ENCODE measurements around the gene BHLHE40. TPM values are rescaled to one million over a fixed set of nuclear protein-coding genes. Genes with fewer than 3 reads are reported as not detected.

BHLHE40 gene
- polyA plus RNA-seq, 3 donors: 20.2 to 167 (median 23.4) TPM

DNA sequence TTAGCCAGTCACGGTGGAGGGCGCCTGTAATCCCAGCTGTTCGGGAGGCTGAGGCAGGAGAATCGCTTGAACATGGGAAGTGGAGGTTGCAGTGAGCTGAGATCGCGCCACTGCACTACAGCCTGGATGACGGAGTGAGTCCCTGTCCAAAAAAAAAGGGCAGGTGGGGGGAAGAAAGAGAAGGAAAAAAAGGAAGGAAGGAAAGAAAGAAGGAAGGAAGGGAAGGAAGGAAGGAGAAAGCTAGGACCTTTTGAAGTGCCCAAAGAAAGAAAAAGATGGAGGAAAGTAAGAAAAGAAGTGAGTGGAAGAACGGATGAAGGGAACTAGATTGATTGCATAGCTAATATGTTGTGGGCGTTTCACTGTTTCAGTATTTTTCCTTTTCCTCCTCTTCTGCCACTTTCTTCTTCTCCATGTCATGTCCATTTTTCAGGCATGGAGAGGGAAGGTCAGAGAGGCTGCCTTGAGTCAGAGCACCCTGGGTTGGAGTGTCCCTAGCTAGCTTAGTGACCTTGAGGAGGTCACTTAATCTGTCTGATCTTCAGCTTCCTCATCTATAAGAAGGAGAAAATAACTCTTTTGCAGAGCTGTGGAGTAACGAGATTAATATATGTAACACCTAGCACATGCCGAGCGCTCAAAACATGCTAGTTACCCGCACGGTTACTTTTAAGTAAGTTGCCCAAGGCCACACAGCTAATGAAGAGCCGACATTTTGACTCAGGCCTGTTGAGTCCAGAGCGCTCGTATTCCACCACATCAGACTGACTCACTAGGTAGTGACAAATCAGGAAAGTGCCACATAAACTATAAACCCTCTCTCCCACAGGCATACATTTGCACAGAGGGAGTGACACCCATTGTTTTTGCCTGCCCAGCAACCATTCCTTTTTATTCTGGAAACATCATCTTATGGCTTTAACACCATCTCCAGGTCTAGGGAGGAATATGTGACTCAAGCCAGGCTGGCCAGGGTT lies 42.2 kb downstream of the BHLHE40 start:
- Mint-ChIP-seq H3K9me3 (no peaks in the 10 kb centered on the region), H3K4me1 (peaks cover 58% of the 10 kb centered on the region), H3K36me3 (peaks cover 0 to 6% of the 10 kb centered on the region in 2 donors), H3K27me3 (ENCODE audit: low read depth in 3 of 3) (peaks cover 0 to 3% (median 2%) of the 10 kb centered on the region in 3 donors), H3K27ac (peak overlapping the region in 3 of 7 donors; percentile 4 to 61 (median 37)), H3K4me3 (no peak overlapping the region)
- 95% methylated on average over 14 of the region's 17 CpGs for WGBS (ENCODE audit: insufficient coverage)
- no peak overlapping the region for H3K4me2 ChIP-seq (replicated peaks; ENCODE audit: extremely low read depth, low read length, poor library complexity, severe bottlenecking)
- no peak overlapping the region for H3K27ac ChIP-seq (ENCODE audit: low read depth in 1 of 2, low read length in 2 of 2)
- TF ChIP-seq, protein P1, sequence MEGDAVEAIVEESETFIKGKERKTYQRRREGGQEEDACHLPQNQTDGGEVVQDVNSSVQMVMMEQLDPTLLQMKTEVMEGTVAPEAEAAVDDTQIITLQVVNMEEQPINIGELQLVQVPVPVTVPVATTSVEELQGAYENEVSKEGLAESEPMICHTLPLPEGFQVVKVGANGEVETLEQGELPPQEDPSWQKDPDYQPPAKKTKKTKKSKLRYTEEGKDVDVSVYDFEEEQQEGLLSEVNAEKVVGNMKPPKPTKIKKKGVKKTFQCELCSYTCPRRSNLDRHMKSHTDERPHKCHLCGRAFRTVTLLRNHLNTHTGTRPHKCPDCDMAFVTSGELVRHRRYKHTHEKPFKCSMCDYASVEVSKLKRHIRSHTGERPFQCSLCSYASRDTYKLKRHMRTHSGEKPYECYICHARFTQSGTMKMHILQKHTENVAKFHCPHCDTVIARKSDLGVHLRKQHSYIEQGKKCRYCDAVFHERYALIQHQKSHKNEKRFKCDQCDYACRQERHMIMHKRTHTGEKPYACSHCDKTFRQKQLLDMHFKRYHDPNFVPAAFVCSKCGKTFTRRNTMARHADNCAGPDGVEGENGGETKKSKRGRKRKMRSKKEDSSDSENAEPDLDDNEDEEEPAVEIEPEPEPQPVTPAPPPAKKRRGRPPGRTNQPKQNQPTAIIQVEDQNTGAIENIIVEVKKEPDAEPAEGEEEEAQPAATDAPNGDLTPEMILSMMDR (IDR thresholded peaks at IDR 0.05): no peak
- H3K4me3 ChIP-seq (replicated peaks in 1 of 3; ENCODE audit: low read depth in 2 of 3, low read length in 3 of 3): no peak overlapping the region
- H3K9me3 ChIP-seq (replicated peaks in 1 of 2; ENCODE audit: control insufficient read depth in 1 of 2, insufficient read depth in 1 of 2, low read length in 2 of 2): no peaks in the 10 kb centered on the region
- no peaks in the 10 kb centered on the region for H3K36me3 ChIP-seq (replicated peaks in 1 of 2; ENCODE audit: control insufficient read depth in 1 of 2, insufficient read depth in 2 of 2, low read length in 2 of 2)
- H3K79me2 ChIP-seq (ENCODE audit: insufficient read depth, low read length): no peaks in the 10 kb centered on the region
- no peak overlapping the region for H3K9ac ChIP-seq (ENCODE audit: insufficient read depth, low read length, poor library complexity, severe bottlenecking)
- intact Hi-C loops (cut with micrococcal nuclease): no loop called here
- H2AFZ ChIP-seq (ENCODE audit: insufficient read depth, low read depth, low read length, poor library complexity, severe bottlenecking): no peak overlapping the region
- H4K20me1 ChIP-seq (ENCODE audit: insufficient read depth, low read length): no peaks in the 10 kb centered on the region
- DNase-seq: peak in 2 of 3 donors; percentile 23 to 57
- H3K27me3 ChIP-seq (ENCODE audit: control insufficient read depth in 2 of 2, insufficient read depth in 2 of 2, low read length in 2 of 2): no peaks in the 10 kb centered on the region
- peaks cover 44 to 50% of the 10 kb centered on the region in 2 donors for H3K4me1 ChIP-seq (ENCODE audit: control insufficient read depth in 1 of 2, insufficient read depth in 2 of 2, low read length in 2 of 2)

GRCh38 chr3:5022187-5022965 lies 43.1 kb downstream of the BHLHE40 start:
- no peak overlapping the region for H3K4me3 Mint-ChIP-seq
- Histone ChIP-seq H3K79me2 (ENCODE audit: insufficient read depth, low read length) (no peaks in the 10 kb centered on the region), H3K4me2 (replicated peaks; ENCODE audit: extremely low read depth, low read length, poor library complexity, severe bottlenecking) (no peak overlapping the region), H3K4me3 (replicated peaks in 1 of 3; ENCODE audit: low read depth in 2 of 3, low read length in 3 of 3) (no peak overlapping the region), H3K4me1 (ENCODE audit: control insufficient read depth in 1 of 2, insufficient read depth in 2 of 2, low read length in 2 of 2) (peaks cover 43 to 50% of the 10 kb centered on the region in 2 donors), H4K20me1 (ENCODE audit: insufficient read depth, low read length) (no peaks in the 10 kb centered on the region), H2AFZ (ENCODE audit: insufficient read depth, low read depth, low read length, poor library complexity, severe bottlenecking) (no peak overlapping the region), H3K27me3 (ENCODE audit: control insufficient read depth in 2 of 2, insufficient read depth in 2 of 2, low read length in 2 of 2) (no peaks in the 10 kb centered on the region), H3K27ac (ENCODE audit: low read depth in 1 of 2, low read length in 2 of 2) (no peak overlapping the region), H3K36me3 (replicated peaks in 1 of 2; ENCODE audit: control insufficient read depth in 1 of 2, insufficient read depth in 2 of 2, low read length in 2 of 2) (no peaks in the 10 kb centered on the region), H3K9me3 (replicated peaks in 1 of 2; ENCODE audit: control insufficient read depth in 1 of 2, insufficient read depth in 1 of 2, low read length in 2 of 2) (no peaks in the 10 kb centered on the region), H3K9ac (ENCODE audit: insufficient read depth, low read length, poor library complexity, severe bottlenecking) (no peak overlapping the region)
- intact Hi-C loops (cut with micrococcal nuclease): no loop called here
- H3K36me3 Mint-ChIP-seq: peaks cover 0 to 2% of the 10 kb centered on the region in 2 donors
- H3K4me1 Mint-ChIP-seq: peaks cover 53% of the 10 kb centered on the region
- H3K9me3 Mint-ChIP-seq: no peaks in the 10 kb centered on the region
- peaks cover 0 to 5% (median 2%) of the 10 kb centered on the region in 3 donors for H3K27me3 Mint-ChIP-seq (ENCODE audit: low read depth in 3 of 3)
- no peak for DNase-seq
- H3K27ac Mint-ChIP-seq: peak overlapping the region in 1 of 7 donors; percentile 4
- 100% methylated on average over 2 of the region's 6 CpGs for WGBS (ENCODE audit: insufficient coverage)
- TF ChIP-seq, protein P1 (IDR thresholded peaks at IDR 0.05): no peak
